ENCODE data around the gene AVPR2.

Gene AVPR2

DNA sequence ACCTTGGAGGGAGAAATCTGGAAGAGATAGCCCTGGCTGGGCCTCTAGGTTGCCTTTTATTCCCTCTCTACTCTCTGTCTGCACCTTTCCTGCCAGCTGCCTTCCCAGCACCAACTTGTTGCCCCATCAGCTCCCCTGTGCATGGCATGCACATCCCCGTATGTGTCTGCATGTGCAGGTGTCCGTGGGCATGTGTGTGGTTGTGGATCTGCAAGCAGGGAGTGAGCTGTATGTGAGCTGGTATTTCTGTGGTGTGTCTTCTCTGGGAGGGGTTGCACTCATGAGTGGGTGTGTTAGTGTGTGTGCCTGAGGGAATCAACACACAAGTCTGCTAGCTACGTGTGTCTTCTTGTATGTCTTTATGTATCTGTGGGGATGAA is 28.4 kb upstream of the AVPR2 start:
- TF ChIP-seq BACH2 (CRISPR knock-in tag; IDR thresholded peaks at IDR 0.05; ENCODE audit: borderline replicate concordance), result no peak
- no peak for TF ChIP-seq ZC3H10 (CRISPR knock-in tag; IDR thresholded peaks at IDR 0.05)
- no peak for TF ChIP-seq ZFP3 (CRISPR knock-in tag; IDR thresholded peaks at IDR 0.05)
- TF ChIP-seq, protein P1, sequence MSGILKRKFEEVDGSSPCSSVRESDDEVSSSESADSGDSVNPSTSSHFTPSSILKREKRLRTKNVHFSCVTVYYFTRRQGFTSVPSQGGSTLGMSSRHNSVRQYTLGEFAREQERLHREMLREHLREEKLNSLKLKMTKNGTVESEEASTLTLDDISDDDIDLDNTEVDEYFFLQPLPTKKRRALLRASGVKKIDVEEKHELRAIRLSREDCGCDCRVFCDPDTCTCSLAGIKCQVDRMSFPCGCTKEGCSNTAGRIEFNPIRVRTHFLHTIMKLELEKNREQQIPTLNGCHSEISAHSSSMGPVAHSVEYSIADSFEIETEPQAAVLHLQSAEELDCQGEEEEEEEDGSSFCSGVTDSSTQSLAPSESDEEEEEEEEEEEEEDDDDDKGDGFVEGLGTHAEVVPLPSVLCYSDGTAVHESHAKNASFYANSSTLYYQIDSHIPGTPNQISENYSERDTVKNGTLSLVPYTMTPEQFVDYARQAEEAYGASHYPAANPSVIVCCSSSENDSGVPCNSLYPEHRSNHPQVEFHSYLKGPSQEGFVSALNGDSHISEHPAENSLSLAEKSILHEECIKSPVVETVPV (CRISPR knock-in tag; IDR thresholded peaks at IDR 0.05), result no peak
- TF ChIP-seq, protein P2, sequence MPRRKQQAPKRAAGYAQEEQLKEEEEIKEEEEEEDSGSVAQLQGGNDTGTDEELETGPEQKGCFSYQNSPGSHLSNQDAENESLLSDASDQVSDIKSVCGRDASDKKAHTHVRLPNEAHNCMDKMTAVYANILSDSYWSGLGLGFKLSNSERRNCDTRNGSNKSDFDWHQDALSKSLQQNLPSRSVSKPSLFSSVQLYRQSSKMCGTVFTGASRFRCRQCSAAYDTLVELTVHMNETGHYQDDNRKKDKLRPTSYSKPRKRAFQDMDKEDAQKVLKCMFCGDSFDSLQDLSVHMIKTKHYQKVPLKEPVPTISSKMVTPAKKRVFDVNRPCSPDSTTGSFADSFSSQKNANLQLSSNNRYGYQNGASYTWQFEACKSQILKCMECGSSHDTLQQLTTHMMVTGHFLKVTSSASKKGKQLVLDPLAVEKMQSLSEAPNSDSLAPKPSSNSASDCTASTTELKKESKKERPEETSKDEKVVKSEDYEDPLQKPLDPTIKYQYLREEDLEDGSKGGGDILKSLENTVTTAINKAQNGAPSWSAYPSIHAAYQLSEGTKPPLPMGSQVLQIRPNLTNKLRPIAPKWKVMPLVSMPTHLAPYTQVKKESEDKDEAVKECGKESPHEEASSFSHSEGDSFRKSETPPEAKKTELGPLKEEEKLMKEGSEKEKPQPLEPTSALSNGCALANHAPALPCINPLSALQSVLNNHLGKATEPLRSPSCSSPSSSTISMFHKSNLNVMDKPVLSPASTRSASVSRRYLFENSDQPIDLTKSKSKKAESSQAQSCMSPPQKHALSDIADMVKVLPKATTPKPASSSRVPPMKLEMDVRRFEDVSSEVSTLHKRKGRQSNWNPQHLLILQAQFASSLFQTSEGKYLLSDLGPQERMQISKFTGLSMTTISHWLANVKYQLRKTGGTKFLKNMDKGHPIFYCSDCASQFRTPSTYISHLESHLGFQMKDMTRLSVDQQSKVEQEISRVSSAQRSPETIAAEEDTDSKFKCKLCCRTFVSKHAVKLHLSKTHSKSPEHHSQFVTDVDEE (CRISPR knock-in tag; IDR thresholded peaks at IDR 0.05), result no peak
- no peak for TF ChIP-seq CSDC2 (CRISPR knock-in tag; IDR thresholded peaks at IDR 0.05)
- TF ChIP-seq ARNTL (CRISPR knock-in tag; IDR thresholded peaks at IDR 0.05; ENCODE audit: borderline replicate concordance, low read depth), result no peak
- TF ChIP-seq SNAI2 (CRISPR knock-in tag; IDR thresholded peaks at IDR 0.05), result no peak
- no peak for TF ChIP-seq RARB (CRISPR knock-in tag; IDR thresholded peaks at IDR 0.05)
- TF ChIP-seq, protein P3, sequence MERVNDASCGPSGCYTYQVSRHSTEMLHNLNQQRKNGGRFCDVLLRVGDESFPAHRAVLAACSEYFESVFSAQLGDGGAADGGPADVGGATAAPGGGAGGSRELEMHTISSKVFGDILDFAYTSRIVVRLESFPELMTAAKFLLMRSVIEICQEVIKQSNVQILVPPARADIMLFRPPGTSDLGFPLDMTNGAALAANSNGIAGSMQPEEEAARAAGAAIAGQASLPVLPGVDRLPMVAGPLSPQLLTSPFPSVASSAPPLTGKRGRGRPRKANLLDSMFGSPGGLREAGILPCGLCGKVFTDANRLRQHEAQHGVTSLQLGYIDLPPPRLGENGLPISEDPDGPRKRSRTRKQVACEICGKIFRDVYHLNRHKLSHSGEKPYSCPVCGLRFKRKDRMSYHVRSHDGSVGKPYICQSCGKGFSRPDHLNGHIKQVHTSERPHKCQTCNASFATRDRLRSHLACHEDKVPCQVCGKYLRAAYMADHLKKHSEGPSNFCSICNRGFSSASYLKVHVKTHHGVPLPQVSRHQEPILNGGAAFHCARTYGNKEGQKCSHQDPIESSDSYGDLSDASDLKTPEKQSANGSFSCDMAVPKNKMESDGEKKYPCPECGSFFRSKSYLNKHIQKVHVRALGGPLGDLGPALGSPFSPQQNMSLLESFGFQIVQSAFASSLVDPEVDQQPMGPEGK (CRISPR knock-in tag; IDR thresholded peaks at IDR 0.05; ENCODE audit: borderline replicate concordance), result no peak
- TF ChIP-seq, protein P4, sequence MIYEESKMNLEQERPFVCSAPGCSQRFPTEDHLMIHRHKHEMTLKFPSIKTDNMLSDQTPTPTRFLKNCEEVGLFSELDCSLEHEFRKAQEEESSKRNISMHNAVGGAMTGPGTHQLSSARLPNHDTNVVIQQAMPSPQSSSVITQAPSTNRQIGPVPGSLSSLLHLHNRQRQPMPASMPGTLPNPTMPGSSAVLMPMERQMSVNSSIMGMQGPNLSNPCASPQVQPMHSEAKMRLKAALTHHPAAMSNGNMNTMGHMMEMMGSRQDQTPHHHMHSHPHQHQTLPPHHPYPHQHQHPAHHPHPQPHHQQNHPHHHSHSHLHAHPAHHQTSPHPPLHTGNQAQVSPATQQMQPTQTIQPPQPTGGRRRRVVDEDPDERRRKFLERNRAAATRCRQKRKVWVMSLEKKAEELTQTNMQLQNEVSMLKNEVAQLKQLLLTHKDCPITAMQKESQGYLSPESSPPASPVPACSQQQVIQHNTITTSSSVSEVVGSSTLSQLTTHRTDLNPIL (CRISPR knock-in tag; IDR thresholded peaks at IDR 0.05; ENCODE audit: low read depth), result no peak
- TF ChIP-seq TOX (CRISPR knock-in tag; IDR thresholded peaks at IDR 0.05; ENCODE audit: borderline replicate concordance), result no peak
- no peak for TF ChIP-seq ZNF8 (CRISPR knock-in tag; IDR thresholded peaks at IDR 0.05)
- no peak for TF ChIP-seq ZFP30 (CRISPR knock-in tag; IDR thresholded peaks at IDR 0.05)
- no peak for TF ChIP-seq ESRRG (CRISPR knock-in tag; IDR thresholded peaks at IDR 0.05)
- no peak for ATAC-seq

DNA sequence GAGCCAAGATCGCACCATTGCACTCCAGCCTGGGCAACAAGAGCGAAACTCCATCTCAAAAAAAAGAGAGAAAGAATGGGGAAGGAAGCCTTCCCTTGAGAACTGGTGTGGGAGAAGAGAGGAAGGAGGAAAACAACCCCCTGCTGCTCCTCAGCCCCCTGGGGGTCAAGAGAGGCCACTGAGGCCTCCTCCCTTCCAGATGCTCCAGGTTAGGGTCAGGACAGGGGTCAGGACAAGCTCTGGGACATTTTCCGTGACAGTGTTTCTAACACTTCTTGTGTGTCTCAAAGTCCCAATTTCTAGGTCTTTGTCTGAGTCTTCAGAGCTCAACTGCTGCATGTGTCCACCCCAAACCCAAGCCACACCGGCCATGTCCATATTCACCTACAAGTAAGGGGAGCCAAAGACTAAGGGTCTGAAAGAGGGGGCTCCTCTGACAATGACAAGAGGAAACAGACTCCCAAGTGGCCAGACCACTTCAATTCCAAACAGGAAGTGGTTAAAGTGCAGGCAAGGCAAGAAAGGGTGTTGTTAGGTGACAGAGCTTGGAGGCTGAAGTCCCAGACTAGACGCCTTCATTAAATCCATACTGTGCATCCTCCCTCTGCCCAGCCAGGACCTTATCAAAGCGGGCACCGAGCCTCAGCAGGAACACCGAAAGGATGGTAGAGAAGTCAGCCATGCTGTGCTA is 26.8 kb upstream of the AVPR2 start:
- no peak for ATAC-seq
- TF ChIP-seq, protein P2 (CRISPR knock-in tag; IDR thresholded peaks at IDR 0.05), result no peak
- TF ChIP-seq SNAI2 (CRISPR knock-in tag; IDR thresholded peaks at IDR 0.05) (no peak), PPARA (CRISPR knock-in tag; IDR thresholded peaks at IDR 0.05; ENCODE audit: borderline replicate concordance) (no peak)
- TF ChIP-seq, protein P4 (CRISPR knock-in tag; IDR thresholded peaks at IDR 0.05; ENCODE audit: low read depth), result no peak

DNA sequence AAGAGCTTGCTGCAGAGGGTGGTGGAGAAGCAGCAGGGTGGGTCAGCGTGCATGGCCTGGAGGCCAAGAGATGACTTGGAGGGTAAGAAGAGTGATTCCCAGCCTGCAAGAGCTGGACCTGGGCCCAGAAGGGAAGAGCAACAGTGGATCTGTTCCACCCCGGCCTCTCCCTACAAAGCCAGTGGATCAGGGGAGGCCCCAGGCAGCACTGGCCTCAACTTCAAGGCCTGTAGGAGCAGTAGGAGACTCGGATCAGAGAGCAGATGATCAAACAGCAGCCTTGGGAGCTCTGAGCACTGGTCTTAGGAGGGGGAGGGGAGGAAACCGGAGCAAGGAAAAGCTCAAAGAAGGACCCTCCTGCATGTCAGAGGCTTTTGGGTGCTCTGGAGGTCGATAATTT is 26.1 kb upstream of the AVPR2 start:
- ATAC-seq, result no peak
- no peak for TF ChIP-seq ARNTL (CRISPR knock-in tag; IDR thresholded peaks at IDR 0.05; ENCODE audit: borderline replicate concordance, low read depth)
